ENCODE data around the gene SLC43A3.
"Not testable (repeated sequence)": the region's sequence is repeated elsewhere in the genome, so short reads cannot be mapped to it uniquely, and the experiment has no call there.

Gene SLC43A3

GRCh38 chr11:57377107-57377506 lies 49.8 kb downstream of the SLC43A3 start:
- no peak for DNase-seq

DNA sequence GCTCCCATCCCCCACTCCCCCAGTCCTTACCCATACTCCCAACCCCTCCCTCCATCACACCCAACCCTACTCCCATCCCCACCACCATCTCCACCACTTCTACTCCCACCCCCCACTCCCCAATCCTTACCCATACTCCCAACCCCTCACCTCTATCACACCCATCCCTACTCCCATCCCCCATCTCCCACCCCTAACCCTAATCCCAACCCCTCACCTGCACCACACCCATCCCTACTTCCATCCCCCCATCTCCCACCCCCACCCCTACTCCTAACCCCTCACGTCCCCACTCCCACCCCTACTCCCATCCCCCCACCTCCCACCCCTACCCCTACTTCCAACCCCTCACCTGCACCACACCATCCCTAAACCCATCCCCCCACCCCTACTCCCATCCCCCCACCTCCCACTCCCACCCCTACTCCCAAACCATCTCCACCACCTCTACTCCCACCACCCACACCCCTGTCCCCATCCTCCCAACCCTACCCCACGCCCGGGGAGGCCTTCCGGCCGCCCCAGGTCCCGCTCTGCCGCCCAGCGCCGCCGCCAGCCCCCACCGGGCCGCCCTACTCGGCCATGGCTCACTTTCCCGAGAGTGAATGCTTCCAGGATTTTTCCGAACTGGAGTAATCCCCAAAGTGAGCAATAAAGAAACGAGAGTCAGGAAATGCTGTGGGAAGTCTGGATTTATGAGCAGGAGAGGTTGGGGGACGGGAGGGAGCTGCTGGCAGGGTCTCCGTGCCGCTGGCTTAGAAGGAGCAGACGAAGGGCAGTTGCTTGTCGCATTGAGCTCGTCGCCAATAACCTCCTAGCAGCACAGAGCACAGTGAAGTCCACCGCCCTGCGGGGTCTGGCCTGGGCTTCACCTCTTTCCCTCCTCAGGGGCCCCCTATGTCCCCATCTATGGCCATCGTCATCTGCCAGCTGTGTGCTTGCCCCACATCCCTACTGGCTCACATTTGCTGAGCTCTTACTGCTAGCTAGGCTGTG lies 50.5 kb downstream of the SLC43A3 start:
- DNase-seq: no peak

- DNase-seq: no peak
Observed at GRCh38 chr11:57375490-57375889, 51.4 kb downstream of the SLC43A3 start.

DNA sequence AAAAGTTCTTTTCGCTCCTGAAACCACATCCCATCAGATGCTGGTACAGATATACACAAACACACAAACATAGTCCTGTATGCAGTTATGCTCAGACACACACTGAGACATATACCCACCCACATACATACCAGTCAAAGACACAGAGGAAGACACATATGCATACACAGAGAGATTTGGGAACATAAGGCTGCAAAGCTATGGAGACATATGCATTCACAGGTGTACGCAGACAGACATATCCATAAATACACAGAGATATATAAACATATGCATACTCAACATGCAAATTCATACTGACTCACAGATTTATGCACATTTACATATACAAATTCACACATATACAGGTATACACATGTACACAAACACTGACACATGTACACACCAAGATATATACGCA lies 52.0 kb downstream of the SLC43A3 start:
- DNase-seq: no peak

- no peak for DNase-seq
Observed at GRCh38 chr11:57373146-57373545, 53.8 kb downstream of the SLC43A3 start.

DNA sequence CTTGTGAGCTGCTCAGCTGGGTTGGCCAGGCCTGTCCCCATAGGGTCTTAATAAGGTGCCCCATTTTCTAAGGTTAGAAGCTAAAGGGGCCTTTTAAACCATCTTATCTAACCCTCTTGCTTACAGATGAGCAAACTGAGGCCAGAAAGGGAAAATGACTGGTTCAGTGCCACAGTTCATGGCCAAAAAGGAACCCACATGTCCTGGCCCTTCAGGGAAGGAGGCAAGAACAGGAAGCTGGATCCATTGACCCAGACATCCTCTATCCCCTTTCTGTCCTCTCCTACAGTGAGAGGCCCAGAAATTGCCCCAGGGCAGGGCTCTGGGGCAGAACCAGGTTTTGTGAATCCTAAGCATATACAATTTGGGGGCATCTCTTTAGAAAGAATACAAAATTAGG lies 56.0 kb downstream of the SLC43A3 start:
- DNase-seq: no peak

DNA sequence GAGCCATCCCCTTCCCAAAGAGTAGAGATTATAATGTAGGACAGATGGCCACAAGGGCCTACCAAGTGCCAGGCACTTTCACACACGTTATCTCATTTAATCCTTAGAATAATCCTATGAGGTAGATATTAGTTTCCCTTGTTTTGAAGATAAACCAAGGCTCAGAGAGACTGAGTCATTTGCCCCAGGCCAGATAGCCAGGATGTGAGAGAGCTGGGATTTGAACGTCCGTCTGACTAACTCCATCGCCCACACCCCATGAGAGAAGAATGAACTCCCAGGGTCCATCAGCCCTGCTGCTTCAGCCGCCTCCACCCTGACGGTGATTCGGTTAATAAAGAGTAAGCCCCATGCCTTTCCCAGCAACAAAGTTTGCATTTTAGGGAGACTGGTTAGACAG lies 56.7 kb downstream of the SLC43A3 start:
- no peak for DNase-seq

- no peak for DNase-seq
Observed at GRCh38 chr11:57368845-57369232, 58.1 kb downstream of the SLC43A3 start.

GRCh38 chr11:57368106-57368844 lies 58.6 kb downstream of the SLC43A3 start:
- DNase-seq: no peak

DNA sequence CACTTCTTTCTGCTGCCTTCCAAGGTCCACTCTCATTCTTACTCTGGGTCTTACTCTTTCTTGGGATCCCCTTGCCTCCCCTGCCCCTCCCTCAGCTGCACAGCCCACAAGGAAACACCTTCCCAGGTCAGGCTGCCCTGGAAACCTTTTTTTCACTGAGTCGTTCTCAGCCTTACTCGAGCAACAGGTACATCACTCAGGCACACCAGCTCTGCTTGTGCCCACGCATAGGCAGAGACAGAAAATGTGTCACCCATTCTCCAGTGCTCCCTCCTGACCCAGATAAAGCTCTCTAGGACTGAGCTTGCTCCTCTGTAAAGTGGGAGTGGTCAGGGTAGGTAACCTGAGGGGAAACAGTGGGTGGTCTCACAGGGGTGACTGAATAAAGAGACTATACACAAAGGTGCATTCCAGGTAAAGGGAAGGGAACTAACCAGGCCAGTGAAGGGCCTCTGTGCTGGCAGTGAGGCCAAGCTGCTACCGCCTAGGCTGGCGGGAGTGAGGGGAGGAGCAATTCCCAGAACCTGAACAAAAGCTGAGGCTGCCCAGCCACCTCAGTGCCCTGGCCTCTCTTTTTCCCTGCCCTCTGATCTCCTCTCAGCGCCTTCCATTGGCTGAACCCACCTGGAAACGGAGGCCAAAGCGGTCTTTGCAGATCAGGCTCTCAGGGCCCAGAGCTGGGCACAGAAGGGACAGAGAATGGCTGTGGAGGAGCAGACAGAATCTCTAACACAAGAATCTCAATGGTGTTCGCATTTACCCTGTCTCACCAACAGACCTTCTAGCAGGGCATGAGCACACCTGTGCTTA lies 61.9 kb downstream of the SLC43A3 start:
- DNase-seq: no peak

GRCh38 chr11:57363131-57364080 lies 63.5 kb downstream of the SLC43A3 start:
- no peak for DNase-seq

- no peak for DNase-seq
Observed at GRCh38 chr11:57361926-57362325, 65.0 kb downstream of the SLC43A3 start.

DNA sequence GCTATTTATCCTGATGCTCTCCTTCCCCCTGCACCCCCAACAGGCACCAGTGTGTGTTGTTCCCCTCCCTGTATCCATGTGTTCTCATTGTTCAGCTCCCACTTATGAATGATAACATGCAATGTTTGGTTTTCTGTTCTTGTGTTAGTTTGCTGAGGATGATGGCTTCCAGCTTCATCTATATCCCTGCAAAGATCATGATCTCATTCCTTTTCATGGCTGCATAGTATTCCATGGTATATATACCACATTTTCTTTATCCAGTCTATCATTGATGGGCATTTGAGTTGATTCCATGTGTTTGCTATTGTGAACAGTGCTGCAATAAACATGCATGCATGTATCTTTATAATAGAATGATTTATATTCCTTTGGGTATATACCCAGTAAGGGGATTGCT lies 65.5 kb downstream of the SLC43A3 start:
- DNase-seq: not testable (repeated sequence)

- no peak for DNase-seq
Observed at GRCh38 chr11:57360991-57361390, 65.9 kb downstream of the SLC43A3 start.

DNA sequence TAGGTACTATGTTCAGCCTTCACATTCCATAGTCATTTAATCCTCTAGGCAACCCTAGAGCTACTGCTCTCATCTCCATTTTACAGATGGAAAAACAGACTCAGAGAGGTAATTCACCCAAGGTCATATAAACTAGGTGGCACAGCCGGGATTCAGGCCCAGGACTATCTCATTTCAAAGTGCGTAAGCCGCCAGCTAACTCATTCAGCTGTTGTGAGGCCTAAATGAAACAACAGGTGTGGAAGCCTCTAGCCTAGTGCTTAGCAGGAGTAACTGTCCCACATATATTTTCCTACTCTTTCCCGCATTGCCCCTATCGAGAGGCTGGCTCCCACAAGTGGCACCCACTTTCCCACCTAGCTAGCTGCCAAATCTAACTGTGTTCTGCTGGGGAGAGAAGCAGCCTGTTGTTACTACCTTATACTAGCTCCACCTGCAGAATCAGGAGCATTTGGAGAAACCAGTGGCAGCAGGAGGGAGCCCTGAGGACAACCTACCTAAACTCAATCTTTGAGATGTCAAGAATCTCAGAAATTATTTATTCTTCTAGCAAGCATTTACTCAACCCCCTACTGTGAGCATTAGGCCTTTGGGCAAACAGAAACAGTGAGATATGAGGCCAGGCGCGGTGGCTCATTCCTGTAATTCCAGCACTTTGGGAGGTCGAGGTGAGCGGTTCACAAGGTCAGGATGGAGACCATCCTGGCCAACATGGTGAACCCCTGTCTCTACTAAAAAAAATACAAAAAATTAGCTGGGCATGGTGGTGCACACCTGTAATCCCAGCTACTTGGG lies 66.8 kb downstream of the SLC43A3 start:
- DNase-seq: no peak

DNA sequence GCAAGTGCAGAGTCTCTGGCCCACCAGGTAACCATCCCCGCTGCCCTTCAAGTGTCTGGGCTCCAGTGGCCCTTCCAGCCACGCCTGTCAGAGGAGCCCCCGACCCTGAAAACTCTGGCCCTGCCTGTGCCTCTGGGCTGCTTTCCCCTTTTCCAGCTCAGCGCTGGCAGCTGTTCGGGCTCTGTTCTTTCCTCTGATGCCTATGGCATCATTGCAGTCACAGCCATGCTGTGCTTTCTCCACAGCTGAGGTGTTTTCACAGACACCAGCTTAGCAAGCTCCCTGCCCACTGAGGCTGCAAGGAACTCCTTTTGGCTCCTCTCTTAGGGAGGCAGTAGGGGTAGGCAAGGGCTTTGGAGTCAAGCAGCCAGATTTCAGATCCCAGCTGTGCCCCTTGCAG lies 67.5 kb downstream of the SLC43A3 start:
- DNase-seq: no peak

- no peak for DNase-seq
Observed at GRCh38 chr11:57358991-57359390, 67.9 kb downstream of the SLC43A3 start.

DNA sequence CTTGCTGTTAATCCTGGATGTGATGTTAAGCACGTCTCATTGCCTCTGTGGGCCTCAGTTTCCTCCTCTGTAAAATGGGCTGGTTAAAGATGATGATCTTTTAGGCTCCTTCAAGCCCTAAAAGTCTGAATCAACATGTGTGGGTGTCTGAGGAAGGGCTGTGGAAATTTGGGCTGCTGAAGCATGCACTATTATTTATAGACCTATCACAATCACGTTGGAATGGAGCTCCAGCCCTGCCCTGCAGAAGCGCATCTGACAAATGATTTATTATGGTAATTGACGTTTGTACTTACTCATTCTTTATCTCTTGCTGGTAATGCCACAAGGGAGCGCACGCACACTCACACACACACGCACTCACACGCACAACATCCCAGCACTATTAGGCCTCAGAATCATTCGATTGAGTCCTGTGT lies 68.4 kb downstream of the SLC43A3 start:
- DNase-seq: peak; percentile 18

- peak; percentile 12 for DNase-seq
Observed at GRCh38 chr11:57357856-57358255, 69.1 kb downstream of the SLC43A3 start.

DNA sequence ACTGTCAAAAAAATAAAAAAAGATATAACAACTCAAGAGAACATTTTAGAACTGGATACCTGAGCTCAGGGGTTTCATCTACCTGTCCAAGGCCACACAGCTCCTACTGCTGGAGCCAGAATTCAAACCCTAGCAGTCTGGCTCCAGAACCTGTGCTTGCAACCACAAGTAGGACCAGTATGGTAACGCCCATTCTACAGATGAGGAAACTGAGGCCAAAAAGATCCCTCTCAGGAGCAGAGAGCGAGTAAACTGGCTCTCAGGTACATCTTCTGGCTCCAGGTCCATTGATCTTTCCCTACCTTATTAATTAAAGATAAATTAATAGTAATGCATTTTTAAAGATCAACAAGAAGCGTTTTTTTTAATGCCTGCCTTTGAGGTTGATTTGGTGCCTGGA lies 69.6 kb downstream of the SLC43A3 start:
- no peak for DNase-seq

Data from fibroblast of skin of right biceps (primary cell).